RWPE2 (cell line): ENCODE data around the gene CLCN3.
"Not testable (repeated sequence)": the region's sequence is repeated elsewhere in the genome, so short reads cannot be mapped to it uniquely, and the experiment has no call there.

Source experiments
- ATAC-seq: fragments of 200-7000 bp; cut with Tn5 transposase; 3 replicates; pipeline ENCODE4 v1.9.1; 2021; ENCODE audit warnings: low read depth
- DNase-seq: peaks from one replicate; pipeline ENCODE4 v3.0.0-alpha.2; 2020; ENCODE audit warnings: low spot score
- H3K27ac ChIP-seq: fragments of 450-650 bp; 2 replicates; pipeline ENCODE4 v1.5.1; 2017; ENCODE audit warnings: mild to moderate bottlenecking; ENCODE audit not compliant: poor library complexity, severe bottlenecking
- H3K27me3 ChIP-seq: fragments of 250-450 bp; sonication (Bioruptor Pico); 2 replicates; pipeline ENCODE4 v1.5.1; 2021; ENCODE audit warnings: mild to moderate bottlenecking, moderate library complexity; ENCODE audit not compliant: insufficient read depth, poor library complexity, severe bottlenecking
- H3K36me3 ChIP-seq: fragments of 250-450 bp; sonication (Bioruptor Pico); 2 replicates; pipeline ENCODE4 v1.5.1; 2020; ENCODE audit warnings: low read depth, mild to moderate bottlenecking, moderate library complexity
- H3K4me1 ChIP-seq: fragments of 250-450 bp; sonication (Bioruptor Pico); 2 replicates; pipeline ENCODE4 v1.5.1; 2021; ENCODE audit warnings: mild to moderate bottlenecking, moderate library complexity; ENCODE audit not compliant: insufficient read depth, poor library complexity, severe bottlenecking
- H3K4me3 ChIP-seq: fragments of 250-450 bp; sonication (Bioruptor Pico); 2 replicates; pipeline ENCODE4 v1.5.1; 2021; ENCODE audit warnings: mild to moderate bottlenecking, moderate library complexity; ENCODE audit not compliant: severe bottlenecking
- H3K9me3 ChIP-seq: fragments of 250-450 bp; sonication (Bioruptor Pico); 2 replicates; pipeline ENCODE4 v1.5.1; 2021; ENCODE audit warnings: mild to moderate bottlenecking, moderate library complexity; ENCODE audit not compliant: severe bottlenecking
- CTCF ChIP-seq: fragments of 450-650 bp; IDR thresholded peaks from one replicate; pipeline ENCODE4 v1.5.1; 2017; ENCODE audit warnings: mild to moderate bottlenecking, moderate library complexity; ENCODE audit not compliant: poor library complexity, severe bottlenecking

CLCN3 gene

DNA sequence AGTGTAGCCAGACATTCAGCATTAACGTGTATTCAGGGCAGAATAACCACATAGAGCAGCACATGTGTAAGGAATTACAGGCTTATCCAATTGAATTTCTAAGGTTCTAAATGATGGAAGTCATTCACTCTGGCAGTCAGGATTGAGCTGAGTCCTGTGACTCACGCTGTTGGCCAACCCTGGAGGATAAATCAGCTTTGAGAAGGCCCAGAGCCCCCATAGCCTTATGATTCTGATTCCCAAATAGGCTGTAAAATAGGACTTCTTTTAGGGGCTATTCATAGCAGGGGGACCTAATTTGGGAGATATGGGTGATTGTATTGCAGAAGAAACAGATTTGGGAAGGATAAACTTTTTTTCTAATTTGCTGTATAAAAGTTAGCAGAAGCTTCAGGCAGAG lies 145.5 kb downstream of the CLCN3 start:
- H3K4me1 ChIP-seq, result no peaks in the 10 kb centered on the region
- no peaks in the 10 kb centered on the region for H3K27me3 ChIP-seq
- no peak overlapping the region for H3K27ac ChIP-seq
- no peaks in the 10 kb centered on the region for H3K9me3 ChIP-seq
- ATAC-seq (no peak), DNase-seq (no peak)
- no peak overlapping the region for H3K4me3 ChIP-seq
- no peak for TF ChIP-seq CTCF
- H3K36me3 ChIP-seq, result no peaks in the 10 kb centered on the region

DNA sequence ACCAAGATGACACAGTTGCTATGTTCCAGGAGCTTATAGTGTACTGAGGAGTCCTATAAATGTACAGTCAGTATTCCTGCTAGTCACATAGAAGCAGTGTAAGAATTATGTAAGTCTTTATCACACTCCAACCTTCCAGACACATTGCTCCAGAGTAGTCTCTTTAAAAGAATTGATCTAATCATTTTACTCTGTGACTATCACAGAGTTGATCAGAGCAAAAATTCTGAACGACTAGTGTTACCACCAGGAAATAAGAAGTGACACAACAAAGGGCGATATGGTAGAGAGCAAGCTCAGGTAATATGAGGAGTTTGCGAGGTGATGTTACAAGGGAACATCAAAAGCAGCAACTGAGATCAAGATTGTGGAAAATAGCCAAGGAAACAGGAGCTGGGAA lies 146.4 kb downstream of the CLCN3 start:
- Histone ChIP-seq H3K4me3 (no peak overlapping the region), H3K9me3 (no peaks in the 10 kb centered on the region), H3K4me1 (no peaks in the 10 kb centered on the region), H3K27ac (no peak overlapping the region), H3K27me3 (no peaks in the 10 kb centered on the region), H3K36me3 (no peaks in the 10 kb centered on the region)
- TF ChIP-seq CTCF, result no peak
- ATAC-seq (no peak), DNase-seq (no peak)

DNA sequence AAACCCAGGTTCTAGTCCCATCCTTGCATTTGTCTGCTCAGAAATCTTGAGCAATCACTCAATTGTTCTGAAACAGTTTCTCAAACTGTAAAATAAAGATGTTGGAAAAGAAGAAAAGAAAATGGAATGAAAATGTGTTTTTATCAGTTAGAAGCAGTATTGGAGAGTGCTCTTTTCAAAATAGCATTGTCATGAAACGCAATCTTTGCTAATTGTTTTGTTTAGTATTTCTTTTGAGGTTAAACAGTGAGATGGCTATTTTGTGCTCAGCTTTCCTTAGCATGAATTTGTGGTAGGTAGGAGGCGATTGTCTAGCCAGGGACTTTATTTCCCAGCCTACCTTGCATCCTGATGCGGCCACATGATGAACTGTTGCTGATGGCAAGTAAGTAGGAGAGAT lies 148.0 kb downstream of the CLCN3 start:
- H3K4me3 ChIP-seq, result no peak overlapping the region
- ATAC-seq (no peak), DNase-seq (no peak)
- no peaks in the 10 kb centered on the region for H3K9me3 ChIP-seq
- no peak overlapping the region for H3K27ac ChIP-seq
- H3K27me3 ChIP-seq, result no peaks in the 10 kb centered on the region
- no peaks in the 10 kb centered on the region for H3K36me3 ChIP-seq
- no peak for TF ChIP-seq CTCF
- H3K4me1 ChIP-seq, result no peaks in the 10 kb centered on the region

- no peak for TF ChIP-seq CTCF
- Histone ChIP-seq H3K27me3 (no peaks in the 10 kb centered on the region), H3K27ac (no peak overlapping the region), H3K9me3 (no peaks in the 10 kb centered on the region), H3K36me3 (no peaks in the 10 kb centered on the region), H3K4me1 (no peaks in the 10 kb centered on the region), H3K4me3 (no peak overlapping the region)
- DNase-seq, result no peak
- no peak for ATAC-seq
Observed at GRCh38 chr4:169770416-169770815, 150.0 kb downstream of the CLCN3 start.

DNA sequence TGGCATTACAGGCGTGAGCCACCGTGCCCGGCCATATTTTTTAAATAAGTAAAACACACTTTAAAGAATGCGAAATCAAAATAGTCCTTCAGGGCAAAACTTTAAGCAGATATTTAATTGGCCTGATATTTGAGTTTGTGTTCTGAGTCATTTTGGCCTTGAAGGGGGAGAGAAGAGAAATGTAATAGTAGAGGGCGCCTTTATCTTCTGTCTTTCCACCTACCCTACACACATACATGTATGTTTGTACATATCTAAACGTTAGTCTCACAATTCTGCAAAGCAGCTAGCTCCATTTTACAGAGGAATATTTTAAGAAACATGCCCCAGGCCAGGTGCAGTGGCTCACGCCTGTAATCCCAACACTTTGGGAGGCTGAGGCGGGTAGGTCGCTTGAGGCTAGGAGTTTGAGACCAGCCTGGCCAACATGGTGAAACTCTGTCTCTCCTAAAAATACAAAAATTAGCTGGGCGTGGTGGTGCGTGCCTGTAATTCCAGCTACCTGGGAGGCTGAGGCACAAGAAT lies 151.2 kb downstream of the CLCN3 start:
- not testable (repeated sequence) for H3K27ac ChIP-seq, ATAC-seq, H3K4me3 ChIP-seq

More for the DNA sequence above, 151.2 kb downstream of the CLCN3 start:
- not testable (repeated sequence) for H3K9me3 ChIP-seq, H3K4me1 ChIP-seq, DNase-seq, H3K27me3 ChIP-seq, H3K36me3 ChIP-seq
